SK-N-SH (cell line): ENCODE data around the gene ZNF22. TPM values are rescaled to one million over a fixed set of nuclear protein-coding genes. Genes with fewer than 3 reads are reported as not detected.

ENCODE experiments used
- CTCF ChIA-PET: fragments of 300-600, 350-600 bp; formaldehyde crosslinking; extraction: SDS; loops from one replicate; lab custom pipeline; 2021; lab: Yijun Ruan, JAX
- POLR2A ChIA-PET: fragments of 350-600 bp; sonication (Branson Sonifier 250); formaldehyde crosslinking; extraction: SDS; loops from one replicate; lab custom pipeline; 2020; ENCODE audit warnings: antibody characterized with exemption, inconsistent platforms; lab: Yijun Ruan, JAX
- DNase-seq: peaks from one replicate; pipeline ENCODE4 v3.0.0; 2012
- H2AFZ ChIP-seq: fragments of 200-600 bp; sonication (generic); 2 replicates; pipeline ENCODE4 v1.8.1; 2016; ENCODE audit warnings: antibody characterized with exemption, mild to moderate bottlenecking, low read depth
- H3F3A ChIP-seq: fragments of 200-600 bp; sonication (generic); replicated peaks from 2 replicates; pipeline ENCODE3; 2016; ENCODE audit warnings: antibody characterized with exemption, mild to moderate bottlenecking; ENCODE audit not compliant: insufficient read depth
- H3K27ac ChIP-seq, 2 experiments: fragments of 200-500 bp in 1 of 2; fragments of 200-600 bp in 1 of 2; sonication (Bioruptor generic) in 1 of 2; sonication (generic), shearing (Covaris generic) in 1 of 2; 2 replicates each; pipeline versions ENCODE4 v1.5.1 to v1.6.1; 2014 to 2016; ENCODE audit warnings: low read depth in 2 of 2, inconsistent platforms in 1 of 2, low read length in 1 of 2, mild to moderate bottlenecking in 1 of 2, mixed read lengths in 1 of 2
- H3K27me3 ChIP-seq: fragments of 200-600 bp; sonication (generic), shearing (Covaris generic); 2 replicates; pipeline ENCODE4 v1.6.1; 2016; ENCODE audit warnings: mixed run types; ENCODE audit not compliant: insufficient read depth
- H3K36me3 ChIP-seq, 2 experiments: fragments of 200-500 bp in 1 of 2; fragments of 200-600 bp in 1 of 2; sonication (Bioruptor generic) in 1 of 2; sonication (generic) in 1 of 2; replicated peaks in 1 of 2; 2 replicates each; pipeline versions ENCODE3 to v1.5.1; 2014 to 2016; ENCODE audit warnings: low read length in 1 of 2, mild to moderate bottlenecking in 1 of 2; ENCODE audit not compliant: insufficient read depth in 2 of 2, control insufficient read depth in 1 of 2
- H3K4me1 ChIP-seq, 2 experiments: fragments of 200-500 bp in 1 of 2; fragments of 200-600 bp in 1 of 2; sonication (Bioruptor generic) in 1 of 2; sonication (generic), shearing (Covaris generic) in 1 of 2; 2 replicates each; pipeline versions ENCODE4 v1.5.1 to v1.6.1; 2014 to 2016; ENCODE audit warnings: low read depth in 1 of 2, low read length in 1 of 2, mixed run types in 1 of 2; ENCODE audit not compliant: insufficient read depth in 2 of 2, control insufficient read depth in 1 of 2
- H3K4me2 ChIP-seq: fragments of 200-600 bp; sonication (generic), shearing (Covaris generic); 2 replicates; pipeline ENCODE4 v1.6.1; 2017; ENCODE audit warnings: mixed run types
- H3K4me3 ChIP-seq, 2 experiments: fragments of 200-500 bp in 1 of 2; fragments of 200-600 bp in 1 of 2; sonication (Bioruptor generic) in 1 of 2; sonication (generic), shearing (Covaris generic) in 1 of 2; 2 replicates each; pipeline versions ENCODE4 v1.5.1 to v1.8.1; 2014 to 2016; ENCODE audit warnings: low read depth in 2 of 2, inconsistent platforms in 1 of 2, low read length in 1 of 2, mild to moderate bottlenecking in 1 of 2, mixed read lengths in 1 of 2, moderate library complexity in 1 of 2
- H3K79me2 ChIP-seq: fragments of 200-600 bp; sonication (generic); 2 replicates; pipeline ENCODE4 v1.8.1; 2017; ENCODE audit warnings: mild to moderate bottlenecking; ENCODE audit not compliant: insufficient read depth
- H3K9ac ChIP-seq: fragments of 200-600 bp; sonication (generic); 2 replicates; pipeline ENCODE4 v1.6.1; 2017; ENCODE audit warnings: mixed run types
- H3K9me2 ChIP-seq: fragments of 200-600 bp; sonication (generic); 2 replicates; pipeline ENCODE4 v1.6.1; 2017; ENCODE audit warnings: mixed run types
- H3K9me3 ChIP-seq: fragments of 200-600 bp; sonication (generic); 2 replicates; pipeline ENCODE4 v1.6.1; 2017; ENCODE audit warnings: mixed run types, mild to moderate bottlenecking, moderate library complexity
- H4K20me1 ChIP-seq: fragments of 200-600 bp; sonication (generic); 2 replicates; pipeline ENCODE4 v1.6.1; 2017; ENCODE audit warnings: mild to moderate bottlenecking, mixed run types; ENCODE audit not compliant: insufficient read depth
- CHD2 ChIP-seq: fragments of 150-350 bp; IDR thresholded peaks from 2 replicates; pipeline ENCODE4 v1.6.1; 2018; ENCODE audit warnings: low read length; ENCODE audit not compliant: partially characterized antibody
- EP300 ChIP-seq, 2 experiments: IDR thresholded peaks; 2 replicates each; pipeline versions ENCODE4 v1.4.0 to v1.6.1; 2012; ENCODE audit warnings: borderline replicate concordance in 1 of 2, low read depth in 1 of 2, low read length in 1 of 2
- GATA2 ChIP-seq: sonication (generic); formaldehyde crosslinking; IDR thresholded peaks from 2 replicates; pipeline ENCODE4 v1.5.0; 2020; ENCODE audit warnings: mild to moderate bottlenecking, missing genetic modification reagents
- JUND ChIP-seq: IDR thresholded peaks from 2 replicates; pipeline ENCODE4 v1.4.0; 2012
- MAX ChIP-seq: IDR thresholded peaks from 2 replicates; pipeline ENCODE4 v1.4.0; 2012; ENCODE audit warnings: low read depth
- NFIC ChIP-seq: IDR thresholded peaks from 2 replicates; pipeline ENCODE4 v1.4.0; 2012; ENCODE audit warnings: borderline replicate concordance
- NRF1 ChIP-seq: IDR thresholded peaks from 2 replicates; pipeline ENCODE4 v1.6.1; 2012; ENCODE audit warnings: low read depth, mild to moderate bottlenecking, low read length
- PBX3 ChIP-seq: IDR thresholded peaks from 2 replicates; pipeline ENCODE4; 2012
- RAD21 ChIP-seq: IDR thresholded peaks from 2 replicates; pipeline ENCODE4 v1.6.1; 2012; ENCODE audit warnings: mild to moderate bottlenecking, low read length
- RCOR1 ChIP-seq: fragments of 150-350 bp; IDR thresholded peaks from 2 replicates; pipeline ENCODE4 v1.6.1; 2017; ENCODE audit warnings: antibody characterized with exemption, low read length
- REST ChIP-seq: IDR thresholded peaks from 2 replicates; pipeline ENCODE4 v1.6.1; 2012; ENCODE audit warnings: mild to moderate bottlenecking, low read depth, low read length, moderate library complexity
- RFX5 ChIP-seq: IDR thresholded peaks from 2 replicates; pipeline ENCODE4 v1.6.1; 2012; ENCODE audit warnings: mild to moderate bottlenecking, improper control_type of control experiment, low read length
- SIN3A ChIP-seq: IDR thresholded peaks from 2 replicates; pipeline ENCODE4 v1.6.1; 2012; ENCODE audit warnings: low read depth, mild to moderate bottlenecking, low read length, moderate library complexity, borderline replicate concordance
- TAF1 ChIP-seq: IDR thresholded peaks from 2 replicates; pipeline ENCODE4 v1.6.1; 2012; ENCODE audit warnings: low read depth, mild to moderate bottlenecking, low read length, moderate library complexity, borderline replicate concordance
- TEAD4 ChIP-seq: IDR thresholded peaks from 2 replicates; pipeline ENCODE4 v1.4.0; 2012; ENCODE audit warnings: mild to moderate bottlenecking, borderline replicate concordance; ENCODE audit not compliant: insufficient read depth
- USF2 ChIP-seq: fragments of 150-350 bp; IDR thresholded peaks from 2 replicates; pipeline ENCODE4 v1.6.1; 2017; ENCODE audit warnings: antibody characterized with exemption, low read length, low read depth, borderline replicate concordance
- YY1 ChIP-seq: IDR thresholded peaks from 2 replicates; pipeline ENCODE4 v1.4.0; 2012; ENCODE audit warnings: low read depth, mild to moderate bottlenecking
- WGBS: methylation state at CpG from one replicate; pipeline ENCODE4 v1.1.6; 2017; ENCODE audit warnings: low lambda C conversion rate; 5-methylcytosine and 5-hydroxymethylcytosine counted together
- polyA plus RNA-seq, 3 experiments: library from polyadenylated mRNA; depleted of rRNA; stranded (reverse); fragments of >200 nt; gene quantifications; 2 replicates each; pipeline ENCODE4 v1.2.3, GENCODE V29; 2012

ZNF22 gene
- polyA plus RNA-seq, 1 of the 3 experiments (the other 2 are of a cell fraction), result 10.2 TPM

- Histone ChIP-seq H3K4me2 (no peak overlapping the region), H3K4me1 (no peaks in the 10 kb centered on the region), H3K4me3 (no peak overlapping the region), H3K79me2 (no peaks in the 10 kb centered on the region), H3K36me3 (no peaks in the 10 kb centered on the region), H3K9me2 (no peaks in the 10 kb centered on the region), H2AFZ (no peak overlapping the region), H3F3A (no peaks in the 10 kb centered on the region), H3K9ac (no peak overlapping the region), H3K9me3 (no peaks in the 10 kb centered on the region), H4K20me1 (no peaks in the 10 kb centered on the region), H3K27me3 (no peaks in the 10 kb centered on the region; the same call in 1 of the 2 replicates), H3K27ac (no peak overlapping the region)
- no peak for DNase-seq
- CTCF ChIA-PET, result interaction anchor here (1.1 to 1.5 kb wide), 2 partner anchors 83 to 234 kb away, joined by 4 read pairs; no protein-coding TSS in a partner anchor
- POLR2A ChIA-PET, result no interaction called here
- WGBS, result 3% methylated on average over 2 of the region's 2 CpGs
- TF ChIP-seq USF2 (no peak), GATA2 (CRISPR knock-in tag) (no peak)
Measured at GRCh38 chr10:45015590-45015989, 14.9 kb downstream of the ZNF22 start.

- Histone ChIP-seq H3K4me2 (no peak overlapping the region), H3K79me2 (no peaks in the 10 kb centered on the region), H3K9ac (no peak overlapping the region), H3K27ac (no peak overlapping the region), H4K20me1 (no peaks in the 10 kb centered on the region), H3K27me3 (no peaks in the 10 kb centered on the region), H3K9me2 (no peaks in the 10 kb centered on the region), H3K9me3 (no peaks in the 10 kb centered on the region), H3K4me1 (no peaks in the 10 kb centered on the region), H2AFZ (no peak overlapping the region), H3K4me3 (no peak overlapping the region), H3K36me3 (no peaks in the 10 kb centered on the region), H3F3A (no peaks in the 10 kb centered on the region)
- ChIA-PET POLR2A (no interaction called here), CTCF (no interaction called here)
- DNase-seq, result no peak
- WGBS, result 5% methylated on average over 2 of the region's 2 CpGs
- TF ChIP-seq CHD2, result no peak
- no peak for TF ChIP-seq JUND
- no peak for TF ChIP-seq TEAD4
- TF ChIP-seq GATA2 (CRISPR knock-in tag), result no peak
- no peak for TF ChIP-seq TAF1
- TF ChIP-seq YY1, result no peak
- TF ChIP-seq NFIC, result no peak
- no peak for TF ChIP-seq NRF1
- TF ChIP-seq RCOR1, result no peak
- TF ChIP-seq PBX3, result no peak
- no peak for TF ChIP-seq MAX
- no peak for TF ChIP-seq RFX5
- TF ChIP-seq REST, result no peak
- no peak for TF ChIP-seq SIN3A
- no peak for TF ChIP-seq RAD21
- no peak for TF ChIP-seq EP300 (IDR thresholded peaks at IDR 0.05; ENCODE audit: borderline replicate concordance in 1 of 2, low read depth in 1 of 2, low read length in 1 of 2)
Measured at GRCh38 chr10:45023426-45023825, 22.7 kb downstream of the ZNF22 start.
